Fibroblast of lung (primary cell): ENCODE results near the gene TCF4. TPM values are rescaled to one million over a fixed set of nuclear protein-coding genes. Genes with fewer than 3 reads are reported as not detected.

Experiments used
- DNase-seq, 2 donors: peaks; one replicate each; pipeline versions ENCODE4 v3.0.0 to v3.0.0-alpha.2; 2010; ENCODE audit warnings: low read depth in 2 of 2
- H2AFZ ChIP-seq: 2 replicates; pipeline ENCODE4 v1.5.1; 2012; ENCODE audit warnings: low read length, control low read depth, inconsistent platforms
- H3K27ac ChIP-seq: 2 replicates; pipeline ENCODE4 v1.5.1; 2011; ENCODE audit warnings: low read length, control low read depth; ENCODE audit not compliant: insufficient read depth
- H3K27me3 ChIP-seq: 2 replicates; pipeline ENCODE4 v1.5.1; 2011; ENCODE audit warnings: mild to moderate bottlenecking, low read length; ENCODE audit not compliant: control insufficient read depth, insufficient read depth
- H3K36me3 ChIP-seq: 2 replicates; pipeline ENCODE4 v1.5.1; 2011; ENCODE audit warnings: low read length; ENCODE audit not compliant: control insufficient read depth, insufficient read depth
- H3K4me1 ChIP-seq: 2 replicates; pipeline ENCODE4 v1.5.1; 2011; ENCODE audit warnings: low read length; ENCODE audit not compliant: control insufficient read depth, insufficient read depth; ENCODE audit errors: extremely low read depth
- H3K4me2 ChIP-seq: 2 replicates; pipeline ENCODE4 v1.5.1; 2011; ENCODE audit warnings: low read length, control low read depth; ENCODE audit not compliant: insufficient read depth; ENCODE audit errors: extremely low read depth
- H3K4me3 ChIP-seq, 4 experiments: fragments of 200-600 bp in 1 of 4; sonication (generic) in 1 of 4; replicated peaks in 1 of 4; 2 replicates each; pipeline ENCODE4 v1.5.1; 2011 to 2016; ENCODE audit warnings: low read length in 4 of 4, low read depth in 3 of 4, mild to moderate bottlenecking in 3 of 4, control low read depth in 2 of 4, inconsistent platforms in 1 of 4, mixed read lengths in 1 of 4; ENCODE audit not compliant: insufficient read depth in 1 of 4; ENCODE audit errors: control extremely low read depth in 1 of 4
- H3K79me2 ChIP-seq: 2 replicates; pipeline ENCODE4 v1.5.1; 2012; ENCODE audit warnings: mild to moderate bottlenecking, low read length, inconsistent platforms; ENCODE audit not compliant: control insufficient read depth, insufficient read depth
- H3K9ac ChIP-seq: 2 replicates; pipeline ENCODE4 v1.5.1; 2011; ENCODE audit warnings: mild to moderate bottlenecking, low read length, control low read depth; ENCODE audit not compliant: insufficient read depth
- H3K9me3 ChIP-seq: 2 replicates; pipeline ENCODE4 v1.5.1; 2012; ENCODE audit warnings: low read depth, low read length; ENCODE audit not compliant: control insufficient read depth, insufficient read depth
- H4K20me1 ChIP-seq: 2 replicates; pipeline ENCODE4 v1.5.1; 2011; ENCODE audit warnings: low read length; ENCODE audit not compliant: control insufficient read depth, insufficient read depth; ENCODE audit errors: extremely low read depth
- CTCF ChIP-seq, 2 donors: IDR thresholded peaks in 1 of 2; conservative IDR thresholded peaks in 1 of 2; 1 replicate in 1 of 2; 2 replicates in 1 of 2; pipeline ENCODE4 v1.5.1; 2011 to 2012; ENCODE audit warnings: low read length in 2 of 2, control low read depth in 1 of 2, inconsistent platforms in 1 of 2, low read depth in 1 of 2, mild to moderate bottlenecking in 1 of 2
- EZH2 ChIP-seq: IDR thresholded peaks from 2 replicates; pipeline ENCODE4 v1.5.1; 2012; ENCODE audit warnings: low read length, control low read depth, mild to moderate bottlenecking; ENCODE audit errors: missing control alignments
- polyA plus RNA-seq, 2 donors: library from polyadenylated mRNA; depleted of rRNA in 1 of 2; stranded (reverse) in 1 of 2; unstranded in 1 of 2; fragments of >200 nt; gene quantifications; 2 replicates each; pipeline ENCODE4 v1.2.1, GENCODE V29; 2011 to 2012; ENCODE audit warnings: missing spikeins in 1 of 2
- total RNA-seq: library from RNA; depleted of rRNA; stranded (reverse); fragments of >200 nt; gene quantifications from 2 replicates; pipeline ENCODE4 v1.2.1, GENCODE V29; 2014

TCF4 gene
- total and polyA plus RNA-seq, 2 donors (not counting 1 experiment from before 2014, with no cell fraction given) = 48.9 to 57.6 TPM

- TF ChIP-seq EZH2 (no peak), CTCF (conservative IDR thresholded peaks at IDR 0.05 in 1 of 2, IDR thresholded peaks at IDR 0.05 in 1 of 2; ENCODE audit: low read depth in 1 of 2, low read length in 2 of 2) (no peak)
- no peak overlapping the region for H3K27ac ChIP-seq
- H3K79me2 ChIP-seq = no peaks in the 10 kb centered on the region
- no peaks in the 10 kb centered on the region for H4K20me1 ChIP-seq
- H2AFZ ChIP-seq = no peak overlapping the region
- no peaks in the 10 kb centered on the region for H3K27me3 ChIP-seq
- H3K4me3 ChIP-seq = no peak overlapping the region
- H3K4me1 ChIP-seq = no peaks in the 10 kb centered on the region
- H3K4me2 ChIP-seq = no peak overlapping the region
- no peaks in the 10 kb centered on the region for H3K36me3 ChIP-seq
- no peak for DNase-seq
- no peak overlapping the region for H3K9ac ChIP-seq
- no peaks in the 10 kb centered on the region for H3K9me3 ChIP-seq
These were observed 121.2 kb downstream of the TCF4 start for GRCh38 chr18:55466789-55467188.

GRCh38 chr18:55465313-55465712, 122.7 kb downstream of the TCF4 start:
- no peak for DNase-seq
- TF ChIP-seq CTCF (conservative IDR thresholded peaks at IDR 0.05 in 1 of 2, IDR thresholded peaks at IDR 0.05 in 1 of 2; ENCODE audit: low read depth in 1 of 2, low read length in 2 of 2) (no peak), EZH2 (no peak)
- Histone ChIP-seq H3K36me3 (no peaks in the 10 kb centered on the region), H4K20me1 (no peaks in the 10 kb centered on the region), H3K9me3 (no peaks in the 10 kb centered on the region), H3K27ac (no peak overlapping the region), H3K27me3 (no peaks in the 10 kb centered on the region), H3K4me3 (no peak overlapping the region), H3K9ac (no peak overlapping the region), H3K4me1 (no peaks in the 10 kb centered on the region), H3K79me2 (no peaks in the 10 kb centered on the region), H3K4me2 (no peak overlapping the region), H2AFZ (no peak overlapping the region)

GRCh38 chr18:55464581-55464980, 123.4 kb downstream of the TCF4 start:
- Histone ChIP-seq H3K9me3 (no peaks in the 10 kb centered on the region), H3K9ac (no peak overlapping the region), H3K4me2 (no peak overlapping the region), H3K27ac (no peak overlapping the region), H3K4me3 (no peak overlapping the region), H2AFZ (no peak overlapping the region), H4K20me1 (no peaks in the 10 kb centered on the region), H3K36me3 (no peaks in the 10 kb centered on the region), H3K4me1 (no peaks in the 10 kb centered on the region), H3K79me2 (no peaks in the 10 kb centered on the region), H3K27me3 (no peaks in the 10 kb centered on the region)
- TF ChIP-seq EZH2 = no peak
- TF ChIP-seq CTCF (conservative IDR thresholded peaks at IDR 0.05 in 1 of 2, IDR thresholded peaks at IDR 0.05 in 1 of 2; ENCODE audit: low read depth in 1 of 2, low read length in 2 of 2) = no peak
- DNase-seq = peak in 1 of 2 donors; percentile 31
